ENCODE results near the gene CTNNA3.

DNA sequence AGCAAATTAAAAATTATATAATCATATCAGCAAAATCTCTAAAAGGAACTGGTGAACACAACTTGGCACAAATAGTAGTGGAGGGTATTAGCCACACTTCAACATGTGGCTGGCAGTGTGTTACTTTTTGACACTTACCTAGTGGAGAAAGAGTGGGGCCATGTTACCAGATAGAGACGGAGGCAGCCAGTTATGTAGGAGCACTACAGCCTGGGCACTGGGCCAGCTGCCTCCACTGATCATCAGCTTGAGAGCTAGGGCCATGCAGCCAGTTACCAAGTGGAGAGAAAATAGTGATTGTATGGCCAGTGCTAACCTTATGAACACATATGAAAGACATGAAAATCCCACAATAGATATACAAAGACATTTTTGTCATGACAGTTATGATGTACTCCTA, 243.1 kb downstream of the CTNNA3 start:
- no peak for TF ChIP-seq POLR2A (IDR thresholded peaks at IDR 0.05; ENCODE audit: low read depth, low read length)
- no peak for TF ChIP-seq JUN (IDR thresholded peaks at IDR 0.05; ENCODE audit: borderline replicate concordance, insufficient read depth, insufficient read length, low read depth)
- TF ChIP-seq, protein P1, sequence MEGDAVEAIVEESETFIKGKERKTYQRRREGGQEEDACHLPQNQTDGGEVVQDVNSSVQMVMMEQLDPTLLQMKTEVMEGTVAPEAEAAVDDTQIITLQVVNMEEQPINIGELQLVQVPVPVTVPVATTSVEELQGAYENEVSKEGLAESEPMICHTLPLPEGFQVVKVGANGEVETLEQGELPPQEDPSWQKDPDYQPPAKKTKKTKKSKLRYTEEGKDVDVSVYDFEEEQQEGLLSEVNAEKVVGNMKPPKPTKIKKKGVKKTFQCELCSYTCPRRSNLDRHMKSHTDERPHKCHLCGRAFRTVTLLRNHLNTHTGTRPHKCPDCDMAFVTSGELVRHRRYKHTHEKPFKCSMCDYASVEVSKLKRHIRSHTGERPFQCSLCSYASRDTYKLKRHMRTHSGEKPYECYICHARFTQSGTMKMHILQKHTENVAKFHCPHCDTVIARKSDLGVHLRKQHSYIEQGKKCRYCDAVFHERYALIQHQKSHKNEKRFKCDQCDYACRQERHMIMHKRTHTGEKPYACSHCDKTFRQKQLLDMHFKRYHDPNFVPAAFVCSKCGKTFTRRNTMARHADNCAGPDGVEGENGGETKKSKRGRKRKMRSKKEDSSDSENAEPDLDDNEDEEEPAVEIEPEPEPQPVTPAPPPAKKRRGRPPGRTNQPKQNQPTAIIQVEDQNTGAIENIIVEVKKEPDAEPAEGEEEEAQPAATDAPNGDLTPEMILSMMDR (IDR thresholded peaks at IDR 0.05; ENCODE audit: extremely low read depth in 1 of 2, insufficient read depth in 1 of 2, low read depth in 1 of 2, low read length in 2 of 2): no peak
- no peak for TF ChIP-seq POLR2AphosphoS5 (IDR thresholded peaks at IDR 0.05; ENCODE audit: insufficient read depth, low read depth, low read length)
- TF ChIP-seq EZH2 (IDR thresholded peaks at IDR 0.05; ENCODE audit: borderline replicate concordance, low read depth, low read length, severe bottlenecking): no peak
- no peak for TF ChIP-seq FOS (IDR thresholded peaks at IDR 0.05; ENCODE audit: borderline replicate concordance, insufficient read depth, low read length)
- TF ChIP-seq, protein P2, sequence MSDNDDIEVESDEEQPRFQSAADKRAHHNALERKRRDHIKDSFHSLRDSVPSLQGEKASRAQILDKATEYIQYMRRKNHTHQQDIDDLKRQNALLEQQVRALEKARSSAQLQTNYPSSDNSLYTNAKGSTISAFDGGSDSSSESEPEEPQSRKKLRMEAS (IDR thresholded peaks at IDR 0.05; ENCODE audit: insufficient read depth, insufficient read length): no peak
